ENCODE results near the gene MAP4K3.

MAP4K3 gene

DNA sequence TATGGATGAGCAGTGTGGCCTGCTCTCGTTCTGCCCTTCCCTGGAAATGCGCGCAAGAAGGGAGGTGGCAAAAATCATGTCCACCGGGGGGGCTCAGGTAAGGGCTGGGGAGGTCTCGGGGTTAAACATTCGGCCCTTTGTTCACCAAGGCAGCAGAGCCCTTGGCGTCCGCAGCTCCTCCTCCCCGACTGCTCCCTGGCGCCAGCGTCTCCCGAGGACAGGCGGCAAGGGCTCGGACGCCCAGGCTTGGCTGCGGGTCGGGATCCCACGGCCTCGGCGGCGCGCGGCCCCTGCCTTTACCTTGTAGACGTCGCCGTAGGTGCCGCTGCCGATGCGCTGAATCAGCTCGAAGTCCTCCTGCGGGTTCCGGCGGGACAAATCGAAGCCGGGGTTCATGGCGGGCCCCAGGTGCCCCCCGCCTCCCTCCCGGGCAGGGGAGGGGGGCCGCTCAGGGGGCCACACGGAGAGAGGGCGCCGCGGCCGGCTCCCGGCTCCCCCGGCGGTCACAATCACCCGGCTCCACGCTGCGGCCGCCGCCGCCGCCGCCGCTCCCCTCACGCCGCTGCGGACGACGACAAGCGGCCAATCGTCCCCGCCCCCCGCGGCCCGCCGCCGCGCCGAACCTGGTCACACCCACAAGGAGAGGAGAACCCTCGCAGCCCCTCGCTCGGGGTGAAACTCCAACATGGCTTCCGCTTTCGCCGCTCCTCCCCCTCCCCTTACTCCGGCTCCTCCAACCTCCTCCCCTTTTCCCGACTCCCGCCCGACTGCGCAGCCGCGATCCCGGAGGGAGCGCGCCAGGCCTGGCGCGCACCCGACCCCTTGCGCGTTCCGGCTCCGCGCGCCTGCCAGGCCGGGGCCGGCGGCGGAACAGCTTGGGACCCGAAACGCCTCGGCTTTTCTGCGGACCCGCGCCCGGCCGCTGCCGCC, at the start of gene MAP4K3:
MAP4K3 (minus strand) TSS at position 694 of the 930 bp plus-strand sequence; CDS start at position 396, 298 bp downstream.
- peak; percentile 86 to 90 for DNase-seq

- no peak for DNase-seq
These were observed 49.0 kb upstream of the MAP4K3 start for GRCh38 chr2:39486071-39486470.

GRCh38 chr2:39484620-39485495, 47.8 kb upstream of the MAP4K3 start:
- DNase-seq = no peak

DNA sequence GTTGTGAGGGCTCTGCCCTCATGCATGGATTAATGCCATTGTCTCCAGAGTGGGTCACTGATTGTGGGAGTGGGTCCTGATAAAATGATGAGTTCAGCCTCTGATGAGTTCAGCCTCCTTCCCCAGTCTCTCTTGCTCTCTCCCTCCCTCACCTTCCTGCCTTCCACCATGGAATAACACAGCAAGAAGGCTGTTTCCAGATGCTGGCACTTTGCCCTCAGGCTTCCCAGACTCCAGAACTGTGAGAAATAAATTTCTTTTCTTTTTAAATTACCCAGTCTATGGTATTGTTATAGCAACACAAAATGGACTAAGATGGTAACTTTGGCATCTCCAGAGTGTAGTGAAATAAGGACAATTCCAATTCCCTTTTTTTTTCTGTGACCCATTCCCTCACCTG, 47.1 kb upstream of the MAP4K3 start:
- no peak for DNase-seq

DNA sequence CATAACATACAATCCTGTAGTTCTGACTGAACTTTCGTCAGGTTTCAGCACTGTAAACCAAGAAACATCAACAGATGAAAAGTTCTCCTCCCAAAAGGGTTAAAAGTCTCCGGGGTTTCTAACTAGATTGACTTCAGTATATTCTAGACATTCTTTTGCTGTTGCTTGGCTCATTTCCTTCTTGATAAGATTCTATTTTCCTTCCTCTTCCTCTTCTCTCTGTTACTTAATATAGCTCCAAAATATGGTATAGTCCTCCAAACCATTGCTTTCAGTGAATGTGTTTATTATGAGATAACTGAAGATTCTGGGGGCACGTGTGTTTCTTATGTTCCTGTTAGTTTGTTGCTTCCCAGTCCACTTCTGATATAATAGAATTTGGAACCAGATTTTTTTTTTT, 46.4 kb upstream of the MAP4K3 start:
- no peak for DNase-seq

- DNase-seq = no peak
These were observed 44.5 kb upstream of the MAP4K3 start for GRCh38 chr2:39481611-39482010.

DNA sequence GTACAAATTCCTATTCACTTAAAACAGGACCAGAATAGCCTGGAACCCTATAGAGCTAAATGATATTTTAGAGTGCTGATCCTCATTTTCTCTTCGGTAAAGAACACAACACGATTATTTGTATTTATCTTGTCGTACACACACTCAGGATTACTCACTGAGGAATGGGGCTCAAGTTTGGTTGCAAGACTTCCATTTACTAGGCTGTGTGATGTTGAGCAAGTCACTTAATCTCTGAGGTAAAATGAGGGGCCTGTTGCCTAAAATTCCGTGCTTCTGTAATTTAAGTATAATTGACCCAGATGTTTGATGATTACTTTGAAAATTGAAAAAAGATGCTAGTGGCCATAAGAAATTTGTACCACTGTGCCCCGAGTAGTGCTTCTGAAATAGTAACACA, 42.6 kb upstream of the MAP4K3 start:
- DNase-seq = no peak

DNA sequence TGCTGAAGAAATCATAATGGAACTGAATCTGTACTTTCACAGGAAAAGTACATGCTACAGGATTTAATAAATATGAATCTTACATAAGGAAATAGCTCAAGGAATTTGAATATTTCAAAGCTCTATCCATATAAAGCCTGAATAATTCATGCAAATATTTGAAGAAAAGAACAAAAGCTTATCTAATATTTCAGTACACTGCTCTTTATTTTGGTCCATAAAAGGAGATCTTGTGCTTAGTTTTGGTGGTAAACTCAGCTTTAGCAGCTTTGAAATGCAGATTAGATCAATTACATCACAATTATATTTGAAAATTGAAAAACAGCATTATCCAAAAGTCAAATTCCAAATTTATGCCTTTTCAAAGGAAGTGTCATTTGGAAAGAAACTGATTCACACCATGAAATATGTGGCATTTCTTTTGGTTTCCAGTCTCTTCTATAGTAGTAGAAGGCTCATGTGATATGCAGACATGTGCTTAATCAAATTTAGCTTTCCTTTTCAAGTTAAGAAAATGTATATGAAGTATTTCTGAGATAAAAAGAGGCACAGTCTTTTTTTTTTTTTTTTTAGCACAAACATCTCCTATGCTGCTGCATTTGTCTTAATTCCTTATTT, 42.1 kb upstream of the MAP4K3 start:
- DNase-seq = no peak

GRCh38 chr2:39476524-39476923, 39.4 kb upstream of the MAP4K3 start:
- no peak for DNase-seq

DNA sequence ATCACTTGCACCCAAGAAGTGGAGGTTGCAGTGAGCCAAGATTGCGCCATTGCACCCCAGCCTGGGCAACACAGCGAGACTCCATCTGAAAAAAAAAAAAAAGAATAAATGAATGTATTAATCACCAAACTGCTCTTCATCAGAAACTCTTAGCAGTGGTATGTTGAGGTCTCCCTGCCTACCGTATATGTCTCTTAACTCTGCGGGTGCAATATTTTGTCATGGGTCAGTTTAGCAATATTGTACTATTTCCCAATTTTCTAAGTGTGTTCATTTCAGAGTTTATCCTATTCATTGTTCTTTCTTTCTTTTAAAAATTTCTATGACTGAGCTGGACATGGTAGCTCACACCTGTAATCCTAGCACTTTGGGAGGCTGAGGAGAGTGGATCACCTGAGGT, 37.9 kb upstream of the MAP4K3 start:
- DNase-seq = no peak

DNA sequence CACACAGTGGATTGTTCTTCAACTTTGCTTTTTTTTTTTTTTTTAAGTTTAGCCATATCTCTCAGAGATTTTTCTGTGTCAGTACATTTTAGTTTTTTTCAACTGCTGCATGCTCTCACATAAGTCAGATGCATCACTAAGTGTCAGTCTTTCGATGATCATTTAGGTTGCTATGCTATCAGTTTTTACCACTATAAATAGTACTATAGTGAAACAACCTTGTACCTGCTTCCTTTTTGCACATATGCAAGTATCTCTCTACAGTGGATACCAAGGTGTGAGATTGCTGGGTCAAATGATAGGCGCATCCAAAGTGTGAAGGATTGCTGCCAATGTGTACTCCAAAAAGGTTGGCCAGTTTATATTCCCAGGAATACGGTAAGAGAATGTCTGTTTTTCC, 33.5 kb upstream of the MAP4K3 start:
- DNase-seq = no peak

DNA sequence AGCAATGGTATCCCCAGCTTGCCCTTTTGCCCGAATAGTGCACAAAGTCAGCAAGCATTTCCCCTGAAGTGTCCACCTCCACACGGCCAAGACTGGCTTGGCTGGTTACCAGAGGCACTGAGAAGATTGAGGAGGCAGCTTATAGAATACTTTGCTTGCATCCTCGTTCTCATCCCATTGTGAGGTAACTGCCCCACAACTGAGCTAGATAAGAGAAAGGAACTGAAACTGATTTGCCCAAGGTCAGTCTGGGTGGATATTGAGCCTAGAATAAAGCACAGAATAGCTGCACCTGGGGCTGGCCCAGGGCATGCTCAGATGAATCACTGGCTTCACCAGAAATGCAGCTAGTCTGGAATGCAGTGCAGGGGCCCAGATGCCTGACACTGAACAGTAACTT, 32.7 kb upstream of the MAP4K3 start:
- no peak for DNase-seq

GRCh38 chr2:39468579-39469451, 31.7 kb upstream of the MAP4K3 start:
- DNase-seq = no peak

DNA sequence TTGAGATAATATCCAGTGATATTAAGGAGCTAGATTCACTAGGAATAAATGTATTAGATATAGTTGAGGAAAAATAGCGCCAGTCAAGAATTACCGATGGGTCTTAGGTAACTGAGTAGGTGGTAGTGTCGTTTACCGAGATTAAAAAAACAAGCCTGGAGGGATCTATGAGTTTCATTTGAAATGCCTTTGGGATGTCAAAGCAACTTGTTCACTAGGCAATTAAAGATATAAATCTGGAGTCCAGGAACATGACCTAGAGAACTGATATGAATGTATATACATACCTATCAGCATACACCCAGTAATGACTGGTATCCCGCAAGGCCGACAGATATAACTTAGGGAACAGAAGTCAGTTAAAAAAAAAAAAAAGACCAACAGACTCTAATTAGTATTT, 29.2 kb upstream of the MAP4K3 start:
- no peak for DNase-seq

DNA sequence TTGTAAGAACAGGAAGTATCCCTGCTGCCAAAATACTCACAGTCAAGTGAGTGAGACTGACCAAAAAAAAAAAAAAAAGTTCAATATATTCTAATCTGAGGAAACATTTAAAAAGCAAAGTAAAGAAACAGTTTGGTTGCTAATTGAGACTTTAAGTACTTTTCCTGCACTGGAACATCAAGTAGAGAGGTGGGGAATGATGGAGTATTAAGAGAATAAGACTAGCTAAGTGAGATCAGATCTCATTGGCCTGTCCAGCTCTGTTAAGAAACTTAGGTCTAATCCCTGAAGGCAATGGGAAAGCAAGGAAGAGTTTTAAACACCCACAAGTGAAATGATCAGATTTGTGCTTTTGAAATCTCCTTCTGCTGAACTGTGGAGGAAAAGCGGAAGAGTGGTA, 27.8 kb upstream of the MAP4K3 start:
- DNase-seq = no peak

- no peak for DNase-seq
These were observed 18.7 kb upstream of the MAP4K3 start for GRCh38 chr2:39455826-39456225.

GRCh38 chr2:39452396-39452795, 15.3 kb upstream of the MAP4K3 start:
- DNase-seq = no peak

DNA sequence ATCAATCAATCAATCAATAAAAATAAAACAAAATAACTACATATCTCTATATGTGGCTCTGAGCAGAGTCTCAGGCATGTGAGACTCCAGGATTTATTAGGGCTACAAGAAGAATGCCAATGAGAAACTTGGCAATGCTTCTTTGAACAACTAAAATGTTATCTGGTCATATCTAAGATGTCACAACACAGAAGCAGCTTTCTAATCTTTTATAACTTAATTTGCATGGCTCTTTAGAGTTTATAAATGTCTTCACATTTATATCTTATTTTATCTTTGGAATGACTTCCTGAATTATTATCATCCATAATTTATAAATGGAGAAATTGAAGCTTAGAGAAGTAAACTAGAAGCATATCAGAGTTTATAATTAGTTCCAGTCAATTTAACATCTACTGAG, 14.9 kb upstream of the MAP4K3 start:
- DNase-seq = no peak

GRCh38 chr2:39448169-39448502, 11.1 kb upstream of the MAP4K3 start:
- no peak for DNase-seq

DNA sequence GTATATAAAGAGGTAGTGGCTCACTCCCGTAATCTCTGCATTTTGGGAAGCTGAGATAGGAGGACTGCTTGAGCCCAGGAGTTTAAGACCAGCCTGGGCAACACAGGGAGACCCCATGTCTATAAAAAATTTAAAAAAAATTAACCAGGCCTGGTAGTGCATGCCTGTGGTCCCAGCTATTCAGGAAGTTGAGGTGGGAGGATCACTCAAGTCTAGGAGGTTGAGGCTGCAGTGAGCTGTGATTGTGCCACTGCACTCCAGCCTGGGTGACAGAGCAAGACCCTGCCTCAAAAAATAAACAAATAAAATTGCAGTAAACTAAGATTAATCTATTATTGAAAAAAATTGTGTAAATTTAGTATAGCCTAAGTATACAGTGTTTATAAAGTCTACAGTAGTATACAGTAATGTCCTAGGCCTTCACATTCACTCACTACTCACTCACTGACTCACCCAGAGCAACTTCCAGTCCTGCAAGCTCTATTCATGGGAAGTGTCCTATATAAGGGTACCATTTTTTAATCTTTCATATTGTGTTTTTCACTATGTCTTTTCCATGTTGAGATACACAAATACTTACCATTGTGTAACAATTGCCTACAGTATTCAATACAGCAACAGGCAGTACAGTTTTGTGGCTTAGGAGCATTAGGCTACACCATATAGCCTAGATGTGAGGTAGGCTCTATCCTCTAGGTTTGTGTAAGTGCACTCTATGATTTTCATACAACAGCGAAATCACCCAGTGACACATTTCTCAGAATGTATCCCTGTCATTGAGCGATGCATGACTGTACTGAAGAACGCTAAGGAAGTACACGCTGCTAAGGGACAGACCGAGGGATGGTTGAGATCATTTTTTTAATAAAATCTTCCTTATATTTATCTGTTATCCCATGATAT, 10.4 kb upstream of the MAP4K3 start:
- no peak for DNase-seq

DNA sequence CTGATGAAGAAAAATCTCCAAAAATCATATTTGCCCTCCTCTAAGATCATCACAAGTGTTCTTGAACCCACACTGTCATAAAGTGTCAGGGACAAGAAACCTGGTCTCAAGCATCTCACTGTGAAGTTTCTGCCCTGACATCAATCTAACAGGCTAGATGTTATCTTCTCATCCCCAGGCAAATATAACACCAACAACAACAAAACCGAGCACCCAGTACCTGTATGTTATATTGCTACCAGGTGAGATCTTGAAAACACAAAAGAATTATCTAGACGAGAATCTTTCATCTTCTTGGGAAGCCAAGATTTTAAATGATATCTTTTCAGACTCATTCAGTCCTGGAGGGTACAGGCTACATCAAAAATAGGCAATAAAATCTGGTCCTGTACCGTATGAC, 8.8 kb upstream of the MAP4K3 start:
- DNase-seq = no peak

All from activated T-cell treated with anti-CD3 and anti-CD28 coated beads, Interleukin-2, amount 50 U/mL, for 48 hours (primary cell).